Esophagus squamous epithelium (tissue), 5 donors: ENCODE data around the gene ADAM23. TPM values are rescaled to one million over a fixed set of nuclear protein-coding genes. Genes with fewer than 3 reads are reported as not detected.

ENCODE experiments used
- DNase-seq: peaks from one replicate; lab custom pipeline; 2025; lab: John Stamatoyannopoulos, UW
- H3K27ac ChIP-seq, 4 donors: fragments of 200-600 bp; sonication (generic); one replicate each; pipeline ENCODE4 v1.5.1; 2016 to 2019; ENCODE audit warnings: mild to moderate bottlenecking in 1 of 4
- H3K27me3 ChIP-seq, 4 donors: fragments of 200-600 bp; sonication (generic); 1 replicate in 3 of 4; 2 replicates in 1 of 4; pipeline versions ENCODE4 v1.5.1 to v1.6.0; 2017 to 2021; ENCODE audit warnings: antibody characterized with exemption in 1 of 4
- H3K36me3 ChIP-seq, 3 donors: fragments of 200-600 bp; sonication (generic); one replicate each; pipeline ENCODE4 v1.5.1; 2016 to 2019
- H3K4me1 ChIP-seq, 3 donors: fragments of 200-600 bp; sonication (generic); one replicate each; pipeline ENCODE4 v1.5.1; 2017 to 2019
- H3K4me3 ChIP-seq, 4 donors: fragments of 200-600 bp; sonication (generic); 1 replicate in 3 of 4; 2 replicates in 1 of 4; pipeline ENCODE4 v1.5.1; 2016 to 2019; ENCODE audit warnings: mild to moderate bottlenecking in 2 of 4, moderate library complexity in 1 of 4
- H3K9me3 ChIP-seq, 3 donors: fragments of 200-600 bp; sonication (generic); one replicate each; pipeline ENCODE4 v1.5.1; 2016 to 2019
- POLR2A ChIP-seq, 4 donors: fragments of 450-650 bp; IDR thresholded peaks; one replicate each; pipeline ENCODE4 v1.6.1; 2017; ENCODE audit warnings: antibody characterized with exemption in 4 of 4, mild to moderate bottlenecking in 4 of 4, moderate library complexity in 3 of 4
- WGBS, 2 donors: methylation state at CpG; one replicate each; pipeline ENCODE4 v1.1.5; 2018; 5-methylcytosine and 5-hydroxymethylcytosine counted together
- intact Hi-C: fragments of 100-400 bp; cut with DNase I; formaldehyde crosslinking; loops from one replicate; pipeline ENCODE4 v1.15.0; 2022
- total RNA-seq, 4 donors: library from RNA; depleted of rRNA; stranded (reverse); fragments of >200 nt; gene quantifications; one replicate each; pipeline ENCODE4 v1.1.0, GENCODE V29; 2016
- TF ChIP-seq, protein P1 (sequence below), 6 experiments: fragments of 450-650 bp in 4 of 6; fragments of 200-600 bp in 2 of 6; sonication (generic) in 2 of 6; IDR thresholded peaks; one replicate each; pipeline ENCODE4 v1.5.1; 2016 to 2019; ENCODE audit warnings: antibody characterized with exemption in 6 of 6, mild to moderate bottlenecking in 4 of 6, moderate library complexity in 4 of 6
- donor health status: DM: yes; HTN: yes; CAD: no.

ADAM23 gene
- total RNA-seq, 4 donors from 2014 or later: 0.95 to 10.1 (median 6.6) TPM

DNA sequence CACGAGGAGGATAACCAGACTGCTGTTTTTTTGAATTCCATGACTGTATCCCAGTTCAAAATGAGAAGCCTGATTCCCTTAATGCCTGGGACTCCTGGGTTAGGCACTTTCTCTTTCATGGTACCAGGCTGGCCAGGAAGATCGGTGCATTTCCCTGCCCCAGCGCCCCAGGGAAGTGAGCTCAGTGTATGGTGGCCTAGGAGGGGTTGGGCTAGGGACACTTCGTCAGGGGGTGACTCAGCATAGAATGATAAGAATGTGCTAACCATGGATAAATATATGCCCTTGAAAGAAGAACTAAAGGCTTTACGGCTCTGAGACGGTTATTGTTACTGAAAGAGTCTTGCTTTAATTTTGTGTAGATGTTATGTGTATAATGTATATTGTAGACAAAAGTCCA lies 171.5 kb downstream of the ADAM23 start:
- DNase-seq: no peak
- WGBS, 2 donors: 62 to 75% methylated on average over 4 to 6 of the region's 6 CpGs
- Histone ChIP-seq H3K4me3 (no peak overlapping the region), H3K27ac (no peak overlapping the region), H3K27me3 (no peaks in the 10 kb centered on the region), H3K4me1 (peaks cover 0 to 6% (median 0%) of the 10 kb centered on the region in 3 donors), H3K36me3 (no peaks in the 10 kb centered on the region), H3K9me3 (no peaks in the 10 kb centered on the region)
- intact Hi-C loops: no loop called here
- no peak for TF ChIP-seq POLR2A (IDR thresholded peaks at IDR 0.05)
- TF ChIP-seq, protein P1, sequence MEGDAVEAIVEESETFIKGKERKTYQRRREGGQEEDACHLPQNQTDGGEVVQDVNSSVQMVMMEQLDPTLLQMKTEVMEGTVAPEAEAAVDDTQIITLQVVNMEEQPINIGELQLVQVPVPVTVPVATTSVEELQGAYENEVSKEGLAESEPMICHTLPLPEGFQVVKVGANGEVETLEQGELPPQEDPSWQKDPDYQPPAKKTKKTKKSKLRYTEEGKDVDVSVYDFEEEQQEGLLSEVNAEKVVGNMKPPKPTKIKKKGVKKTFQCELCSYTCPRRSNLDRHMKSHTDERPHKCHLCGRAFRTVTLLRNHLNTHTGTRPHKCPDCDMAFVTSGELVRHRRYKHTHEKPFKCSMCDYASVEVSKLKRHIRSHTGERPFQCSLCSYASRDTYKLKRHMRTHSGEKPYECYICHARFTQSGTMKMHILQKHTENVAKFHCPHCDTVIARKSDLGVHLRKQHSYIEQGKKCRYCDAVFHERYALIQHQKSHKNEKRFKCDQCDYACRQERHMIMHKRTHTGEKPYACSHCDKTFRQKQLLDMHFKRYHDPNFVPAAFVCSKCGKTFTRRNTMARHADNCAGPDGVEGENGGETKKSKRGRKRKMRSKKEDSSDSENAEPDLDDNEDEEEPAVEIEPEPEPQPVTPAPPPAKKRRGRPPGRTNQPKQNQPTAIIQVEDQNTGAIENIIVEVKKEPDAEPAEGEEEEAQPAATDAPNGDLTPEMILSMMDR (IDR thresholded peaks at IDR 0.05): no peak

DNA sequence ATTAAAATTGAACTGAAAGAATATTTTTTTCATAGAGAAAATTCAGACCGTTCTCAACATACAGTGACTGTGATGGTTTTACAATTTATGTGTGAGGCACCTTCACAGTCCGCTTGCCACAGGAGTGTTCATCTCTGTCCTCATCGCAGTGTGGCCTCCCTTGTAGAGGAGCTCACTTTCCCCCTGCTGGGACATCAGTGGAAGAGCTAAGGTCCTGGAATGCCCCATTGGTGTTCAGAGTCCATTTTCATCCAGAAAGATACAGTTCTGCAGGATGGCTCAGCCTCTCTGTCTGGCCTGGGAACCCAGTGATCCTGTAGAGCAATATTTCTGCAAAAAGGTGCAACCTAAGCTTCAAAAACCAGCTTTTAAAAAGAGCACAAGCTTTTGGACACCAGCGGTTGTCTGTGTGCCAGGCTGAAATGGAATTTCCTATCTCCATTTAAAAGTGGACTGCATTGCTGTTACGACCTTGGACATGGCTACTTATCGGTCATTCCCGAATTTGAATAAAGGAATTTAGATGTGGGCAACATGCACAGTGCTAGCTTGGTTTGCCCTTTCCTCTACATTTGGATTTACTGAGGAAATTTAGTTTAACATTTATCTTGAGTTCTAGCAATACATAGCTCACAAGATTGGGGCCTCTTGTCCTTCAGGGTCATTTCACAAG lies 172.2 kb downstream of the ADAM23 start:
- TF ChIP-seq, protein P1 (IDR thresholded peaks at IDR 0.05): no peak
- TF ChIP-seq POLR2A (IDR thresholded peaks at IDR 0.05): no peak
- intact Hi-C loops: no loop called here
- Histone ChIP-seq H3K4me3 (no peak overlapping the region), H3K27ac (no peak overlapping the region), H3K9me3 (no peaks in the 10 kb centered on the region), H3K4me1 (peaks cover 0 to 6% (median 0%) of the 10 kb centered on the region in 3 donors), H3K36me3 (no peaks in the 10 kb centered on the region), H3K27me3 (no peaks in the 10 kb centered on the region)
- DNase-seq: no peak
- WGBS, 2 donors: 85 to 86% methylated on average over 7 of the region's 7 CpGs

DNA sequence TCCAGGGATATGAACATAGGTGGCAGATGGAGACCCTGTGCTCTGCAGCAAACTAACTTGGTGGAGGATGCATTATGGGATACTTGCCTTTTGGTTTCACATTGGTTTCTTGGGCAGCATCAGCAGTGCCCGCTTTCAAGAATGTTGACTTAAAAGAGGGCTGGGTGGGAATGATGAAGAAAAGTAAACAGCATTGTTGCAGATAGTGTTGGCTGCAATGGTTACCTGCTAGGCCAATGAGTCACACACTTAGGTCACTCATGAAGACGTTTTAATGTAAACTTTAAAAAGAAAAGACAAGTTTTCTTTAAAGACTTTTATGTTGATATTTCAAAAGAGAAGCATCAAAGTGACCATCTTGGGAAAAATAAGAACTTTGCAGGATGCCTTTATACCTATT lies 172.8 kb downstream of the ADAM23 start:
- 23 to 41% methylated on average over 2 of the region's 2 CpGs for WGBS, 2 donors
- H3K4me1 ChIP-seq: peaks cover 0 to 6% (median 0%) of the 10 kb centered on the region in 3 donors
- no peak overlapping the region for H3K27ac ChIP-seq
- no peaks in the 10 kb centered on the region for H3K27me3 ChIP-seq
- H3K9me3 ChIP-seq: no peaks in the 10 kb centered on the region
- no peak for DNase-seq
- no peak for TF ChIP-seq POLR2A (IDR thresholded peaks at IDR 0.05)
- TF ChIP-seq, protein P1 (IDR thresholded peaks at IDR 0.05): no peak
- H3K36me3 ChIP-seq: no peaks in the 10 kb centered on the region
- intact Hi-C loops: no loop called here
- H3K4me3 ChIP-seq: no peak overlapping the region

DNA sequence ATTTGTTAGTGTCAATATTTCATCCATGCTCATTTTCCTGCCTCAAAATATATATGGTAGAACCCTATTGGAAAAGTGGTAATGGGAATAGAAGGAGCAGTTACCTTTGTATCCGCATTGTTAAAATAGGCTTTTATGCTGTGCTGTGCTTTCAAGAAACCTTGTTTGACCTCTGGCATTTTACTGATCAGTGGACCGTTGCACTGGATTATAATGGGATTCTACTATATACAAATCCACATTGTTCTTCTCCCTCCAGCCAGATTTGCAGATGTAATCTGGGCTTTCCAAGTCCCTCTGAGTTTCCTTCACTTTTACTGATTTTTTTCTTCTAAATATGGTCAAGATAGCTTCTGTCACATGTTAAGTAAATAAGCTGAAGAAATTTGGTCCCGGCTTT lies 175.7 kb downstream of the ADAM23 start:
- WGBS, 2 donors: 63 to 75% methylated on average over 3 of the region's 3 CpGs
- Histone ChIP-seq H3K27me3 (no peaks in the 10 kb centered on the region), H3K4me3 (no peak overlapping the region), H3K9me3 (no peaks in the 10 kb centered on the region), H3K4me1 (no peaks in the 10 kb centered on the region), H3K27ac (no peak overlapping the region), H3K36me3 (no peaks in the 10 kb centered on the region)
- intact Hi-C loops: no loop called here
- TF ChIP-seq POLR2A (IDR thresholded peaks at IDR 0.05): no peak
- TF ChIP-seq, protein P1 (IDR thresholded peaks at IDR 0.05): no peak
- DNase-seq: no peak

DNA sequence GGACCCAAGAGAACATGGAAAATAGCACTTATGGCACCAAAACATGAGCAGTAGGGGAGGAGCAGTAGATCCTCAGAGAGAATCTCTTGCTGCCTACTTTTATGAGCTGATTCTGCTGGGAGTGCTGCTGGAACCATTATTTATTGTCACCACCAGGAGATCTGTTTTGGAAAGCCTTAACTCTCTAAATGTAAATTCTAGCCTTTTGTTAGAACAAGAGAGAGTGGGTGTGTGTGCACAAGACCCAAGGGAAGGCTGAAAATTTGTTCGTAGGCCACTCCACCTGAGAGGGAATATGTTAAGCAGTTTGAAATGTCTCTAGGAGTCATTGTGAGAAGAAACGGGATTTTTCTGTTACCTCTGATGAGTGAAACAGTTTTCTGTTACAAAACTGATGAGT lies 182.8 kb downstream of the ADAM23 start:
- H3K27me3 ChIP-seq: no peaks in the 10 kb centered on the region
- WGBS, 2 donors: 58 to 80% methylated on average over 2 of the region's 2 CpGs
- H3K4me1 ChIP-seq: no peaks in the 10 kb centered on the region
- no peak overlapping the region for H3K4me3 ChIP-seq
- no peaks in the 10 kb centered on the region for H3K9me3 ChIP-seq
- H3K36me3 ChIP-seq: no peaks in the 10 kb centered on the region
- no peak overlapping the region for H3K27ac ChIP-seq
- intact Hi-C loops: no loop called here
- no peak for TF ChIP-seq POLR2A (IDR thresholded peaks at IDR 0.05)
- TF ChIP-seq, protein P1 (IDR thresholded peaks at IDR 0.05): no peak
- DNase-seq: no peak
